Measurements from ENCODE around the gene RBMS1.

The RBMS1 gene

DNA sequence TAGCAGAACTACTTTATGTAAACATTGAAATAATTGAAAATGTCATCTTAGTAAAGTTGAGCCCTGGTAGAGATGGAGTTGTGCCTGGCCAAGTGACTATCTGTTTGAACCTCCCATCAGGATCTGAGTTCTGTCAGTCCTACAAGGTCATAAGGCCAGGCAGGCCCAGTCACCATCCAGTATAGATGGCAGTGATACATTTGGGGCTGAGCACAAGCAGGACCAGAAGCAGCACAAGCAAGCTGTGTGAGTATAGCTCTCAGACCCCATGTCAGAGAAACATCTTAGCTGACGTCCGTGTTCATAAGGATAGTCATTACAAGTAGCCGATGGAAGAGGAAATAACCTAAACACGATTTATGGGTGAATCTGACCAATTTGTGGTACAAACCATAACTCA is 44.5 kb upstream of the RBMS1 start:
- Histone ChIP-seq H4K20me1 (ENCODE audit: insufficient read depth, low read length, poor library complexity, severe bottlenecking) (no peaks in the 10 kb centered on the region), H3K79me2 (ENCODE audit: insufficient read depth, low read length) (no peaks in the 10 kb centered on the region), H2AFZ (ENCODE audit: low read length) (no peak overlapping the region), H3K4me2 (ENCODE audit: low read depth, low read length, poor library complexity, severe bottlenecking) (no peak overlapping the region), H3K36me3 (ENCODE audit: insufficient read depth, low read length) (no peaks in the 10 kb centered on the region), H3K4me3 (ENCODE audit: low read length, poor library complexity, severe bottlenecking) (no peak overlapping the region), H3K27me3 (ENCODE audit: insufficient read depth, low read length, poor library complexity, severe bottlenecking) (no peaks in the 10 kb centered on the region), H3K4me1 (ENCODE audit: insufficient read depth, low read length, poor library complexity, severe bottlenecking) (peaks cover 5% of the 10 kb centered on the region), H3K9me2 (replicated peaks; ENCODE audit: low read depth, low read length) (no peaks in the 10 kb centered on the region), H3K9me3 (ENCODE audit: insufficient read depth, low read depth, low read length) (no peaks in the 10 kb centered on the region), H3F3A (ENCODE audit: low read depth) (no peaks in the 10 kb centered on the region), H3K9ac (ENCODE audit: low read depth, low read length, poor library complexity, severe bottlenecking) (no peak overlapping the region)
- TF ChIP-seq CTCF (conservative IDR thresholded peaks at IDR 0.05; ENCODE audit: low read length) (no peak), EZH2phosphoT487 (IDR thresholded peaks at IDR 0.05; ENCODE audit: borderline replicate concordance) (no peak)

- no peak overlapping the region for H3K4me2 ChIP-seq (ENCODE audit: low read depth, low read length, poor library complexity, severe bottlenecking)
- no peaks in the 10 kb centered on the region for H3F3A ChIP-seq (ENCODE audit: low read depth)
- no peak overlapping the region for H3K9ac ChIP-seq (ENCODE audit: low read depth, low read length, poor library complexity, severe bottlenecking)
- H4K20me1 ChIP-seq (ENCODE audit: insufficient read depth, low read length, poor library complexity, severe bottlenecking), result no peaks in the 10 kb centered on the region
- no peaks in the 10 kb centered on the region for H3K27me3 ChIP-seq (ENCODE audit: insufficient read depth, low read length, poor library complexity, severe bottlenecking)
- H3K36me3 ChIP-seq (ENCODE audit: insufficient read depth, low read length), result no peaks in the 10 kb centered on the region
- no peaks in the 10 kb centered on the region for H3K9me3 ChIP-seq (ENCODE audit: insufficient read depth, low read depth, low read length)
- TF ChIP-seq EZH2phosphoT487 (IDR thresholded peaks at IDR 0.05; ENCODE audit: borderline replicate concordance) (no peak), CTCF (conservative IDR thresholded peaks at IDR 0.05; ENCODE audit: low read length) (no peak)
- no peaks in the 10 kb centered on the region for H3K9me2 ChIP-seq (replicated peaks; ENCODE audit: low read depth, low read length)
- H3K79me2 ChIP-seq (ENCODE audit: insufficient read depth, low read length), result no peaks in the 10 kb centered on the region
- peaks cover 5% of the 10 kb centered on the region for H3K4me1 ChIP-seq (ENCODE audit: insufficient read depth, low read length, poor library complexity, severe bottlenecking)
- H3K4me3 ChIP-seq (ENCODE audit: low read length, poor library complexity, severe bottlenecking), result no peak overlapping the region
- H2AFZ ChIP-seq (ENCODE audit: low read length), result no peak overlapping the region
Measured at GRCh38 chr2:160534996-160535395, 41.4 kb upstream of the RBMS1 start.

DNA sequence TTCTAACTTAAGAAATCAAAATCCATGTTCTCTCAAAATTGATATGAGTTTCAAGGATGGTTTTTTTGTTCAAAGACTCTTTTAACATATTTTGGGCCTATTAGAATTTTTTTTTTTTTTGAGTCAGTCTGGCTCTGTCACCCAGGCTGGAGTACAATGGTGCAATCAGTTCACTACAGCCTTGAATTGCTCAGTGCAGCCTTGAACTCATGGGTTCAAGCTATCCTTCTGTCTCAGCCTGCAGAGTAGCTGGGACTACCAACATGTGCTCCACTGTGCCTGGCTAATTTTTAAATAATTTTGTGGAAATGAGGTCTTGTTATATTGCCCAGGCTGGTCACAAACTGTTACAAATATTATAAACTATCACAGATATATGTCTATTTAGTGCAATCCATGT is 40.6 kb upstream of the RBMS1 start:
- Histone ChIP-seq H3K9ac (ENCODE audit: low read depth, low read length, poor library complexity, severe bottlenecking) (no peak overlapping the region), H3F3A (ENCODE audit: low read depth) (no peaks in the 10 kb centered on the region), H2AFZ (ENCODE audit: low read length) (no peak overlapping the region), H3K79me2 (ENCODE audit: insufficient read depth, low read length) (no peaks in the 10 kb centered on the region), H3K4me3 (ENCODE audit: low read length, poor library complexity, severe bottlenecking) (no peak overlapping the region), H4K20me1 (ENCODE audit: insufficient read depth, low read length, poor library complexity, severe bottlenecking) (no peaks in the 10 kb centered on the region), H3K27me3 (ENCODE audit: insufficient read depth, low read length, poor library complexity, severe bottlenecking) (no peaks in the 10 kb centered on the region), H3K9me2 (replicated peaks; ENCODE audit: low read depth, low read length) (no peaks in the 10 kb centered on the region), H3K4me2 (ENCODE audit: low read depth, low read length, poor library complexity, severe bottlenecking) (no peak overlapping the region), H3K9me3 (ENCODE audit: insufficient read depth, low read depth, low read length) (no peaks in the 10 kb centered on the region), H3K4me1 (ENCODE audit: insufficient read depth, low read length, poor library complexity, severe bottlenecking) (peaks cover 5% of the 10 kb centered on the region), H3K36me3 (ENCODE audit: insufficient read depth, low read length) (no peaks in the 10 kb centered on the region)
- no peak for TF ChIP-seq EZH2phosphoT487 (IDR thresholded peaks at IDR 0.05; ENCODE audit: borderline replicate concordance)
- no peak for TF ChIP-seq CTCF (conservative IDR thresholded peaks at IDR 0.05; ENCODE audit: low read length)
